Measurements from ENCODE around the gene ZNF514. TPM values are rescaled to one million over a fixed set of nuclear protein-coding genes. Genes with fewer than 3 reads are reported as not detected.

The ZNF514 gene
- polyA plus RNA-seq, 1 donor (not counting 4 experiments of a cell fraction or from before 2014, with no cell fraction given), result 7.9 TPM

- Histone ChIP-seq H3K9ac (ENCODE audit: control insufficient read depth, extremely low read depth, insufficient read depth, low read length) (no peak overlapping the region), H3K4me3 (ENCODE audit: control insufficient read depth in 2 of 3, extremely low read depth in 1 of 3, insufficient read depth in 2 of 3, low read depth in 1 of 3, low read length in 3 of 3) (no peak overlapping the region), H3K4me2 (ENCODE audit: control insufficient read depth, extremely low read depth, insufficient read depth, low read depth, low read length) (no peak overlapping the region), H3K27ac (ENCODE audit: control insufficient read depth, insufficient read depth, low read length) (no peak overlapping the region), H4K20me1 (ENCODE audit: control insufficient read depth, extremely low read depth, insufficient read depth, low read length) (no peaks in the 10 kb centered on the region), H3K27me3 (ENCODE audit: control insufficient read depth, extremely low read depth, insufficient read depth, low read length) (no peaks in the 10 kb centered on the region), H3K4me1 (ENCODE audit: control insufficient read depth, extremely low read depth, insufficient read depth, low read length) (no peaks in the 10 kb centered on the region), H3K36me3 (ENCODE audit: control insufficient read depth in 2 of 2, extremely low read depth in 1 of 2, insufficient read depth in 2 of 2, low read length in 2 of 2) (peaks cover 26 to 30% of the 10 kb centered on the region in 2 experiments), H3K9me3 (ENCODE audit: control insufficient read depth, low read depth, low read length) (no peaks in the 10 kb centered on the region), H3K9me1 (ENCODE audit: control insufficient read depth, extremely low read depth, insufficient read depth, low read length) (no peaks in the 10 kb centered on the region), H3K79me2 (ENCODE audit: control insufficient read depth, insufficient read depth, low read length) (peaks cover 2% of the 10 kb centered on the region), H2AFZ (ENCODE audit: control insufficient read depth, low read length) (no peak overlapping the region)
- TF ChIP-seq, protein P1, sequence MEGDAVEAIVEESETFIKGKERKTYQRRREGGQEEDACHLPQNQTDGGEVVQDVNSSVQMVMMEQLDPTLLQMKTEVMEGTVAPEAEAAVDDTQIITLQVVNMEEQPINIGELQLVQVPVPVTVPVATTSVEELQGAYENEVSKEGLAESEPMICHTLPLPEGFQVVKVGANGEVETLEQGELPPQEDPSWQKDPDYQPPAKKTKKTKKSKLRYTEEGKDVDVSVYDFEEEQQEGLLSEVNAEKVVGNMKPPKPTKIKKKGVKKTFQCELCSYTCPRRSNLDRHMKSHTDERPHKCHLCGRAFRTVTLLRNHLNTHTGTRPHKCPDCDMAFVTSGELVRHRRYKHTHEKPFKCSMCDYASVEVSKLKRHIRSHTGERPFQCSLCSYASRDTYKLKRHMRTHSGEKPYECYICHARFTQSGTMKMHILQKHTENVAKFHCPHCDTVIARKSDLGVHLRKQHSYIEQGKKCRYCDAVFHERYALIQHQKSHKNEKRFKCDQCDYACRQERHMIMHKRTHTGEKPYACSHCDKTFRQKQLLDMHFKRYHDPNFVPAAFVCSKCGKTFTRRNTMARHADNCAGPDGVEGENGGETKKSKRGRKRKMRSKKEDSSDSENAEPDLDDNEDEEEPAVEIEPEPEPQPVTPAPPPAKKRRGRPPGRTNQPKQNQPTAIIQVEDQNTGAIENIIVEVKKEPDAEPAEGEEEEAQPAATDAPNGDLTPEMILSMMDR (optimal IDR thresholded peaks at IDR 0.05 in 1 of 3, IDR thresholded peaks at IDR 0.05 in 1 of 3, conservative IDR thresholded peaks at IDR 0.05 in 1 of 3; ENCODE audit: extremely low read depth in 1 of 3, insufficient read depth in 2 of 3, low read length in 3 of 3), result no peak
- TF ChIP-seq EZH2 (IDR thresholded peaks at IDR 0.05; ENCODE audit: low read length), result no peak
- no peak for DNase-seq (ENCODE audit: low read depth, low spot score)
- dilution Hi-C loops (cut with MboI; ENCODE audit: extremely low pct_ligation_motif_present, low sequenced_read_pairs), result no loop called here
- FAIRE-seq, result no peak
These were observed 49.3 kb downstream of the ZNF514 start for GRCh38 chr2:95110395-95110794.

DNA sequence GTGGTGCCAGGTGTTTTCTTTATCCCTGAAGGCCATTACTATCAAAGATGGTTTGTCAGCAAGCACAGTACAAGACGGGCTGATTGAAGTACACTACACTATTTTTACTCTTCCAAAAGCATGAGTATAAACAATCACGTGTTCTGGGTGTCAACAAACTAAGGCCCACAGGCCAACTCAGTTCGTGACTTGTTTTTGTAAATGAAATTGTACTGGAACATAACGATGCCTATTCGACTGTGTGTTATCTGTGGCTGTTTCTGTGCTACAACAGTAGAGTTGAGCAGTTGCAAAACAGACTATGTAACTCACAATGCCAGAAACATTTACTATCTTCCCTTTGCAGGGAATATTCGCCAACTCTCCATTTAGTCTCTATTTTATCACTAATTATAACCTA is 50.4 kb downstream of the ZNF514 start:
- no peak for FAIRE-seq
- Histone ChIP-seq H3K79me2 (ENCODE audit: control insufficient read depth, insufficient read depth, low read length) (no peaks in the 10 kb centered on the region), H4K20me1 (ENCODE audit: control insufficient read depth, extremely low read depth, insufficient read depth, low read length) (no peaks in the 10 kb centered on the region), H3K9me1 (ENCODE audit: control insufficient read depth, extremely low read depth, insufficient read depth, low read length) (no peaks in the 10 kb centered on the region), H2AFZ (ENCODE audit: control insufficient read depth, low read length) (no peak overlapping the region), H3K27me3 (ENCODE audit: control insufficient read depth, extremely low read depth, insufficient read depth, low read length) (no peaks in the 10 kb centered on the region), H3K4me2 (ENCODE audit: control insufficient read depth, extremely low read depth, insufficient read depth, low read depth, low read length) (no peak overlapping the region), H3K9ac (ENCODE audit: control insufficient read depth, extremely low read depth, insufficient read depth, low read length) (no peak overlapping the region), H3K36me3 (ENCODE audit: control insufficient read depth in 2 of 2, extremely low read depth in 1 of 2, insufficient read depth in 2 of 2, low read length in 2 of 2) (peaks cover 22 to 29% of the 10 kb centered on the region in 2 experiments), H3K27ac (ENCODE audit: control insufficient read depth, insufficient read depth, low read length) (no peak overlapping the region), H3K4me1 (ENCODE audit: control insufficient read depth, extremely low read depth, insufficient read depth, low read length) (no peaks in the 10 kb centered on the region), H3K9me3 (ENCODE audit: control insufficient read depth, low read depth, low read length) (no peaks in the 10 kb centered on the region), H3K4me3 (ENCODE audit: control insufficient read depth in 2 of 3, extremely low read depth in 1 of 3, insufficient read depth in 2 of 3, low read depth in 1 of 3, low read length in 3 of 3) (no peak overlapping the region)
- dilution Hi-C loops (cut with MboI; ENCODE audit: extremely low pct_ligation_motif_present, low sequenced_read_pairs), result no loop called here
- DNase-seq (ENCODE audit: low read depth, low spot score), result no peak
- TF ChIP-seq EZH2 (IDR thresholded peaks at IDR 0.05; ENCODE audit: low read length), result no peak
- TF ChIP-seq, protein P1 (optimal IDR thresholded peaks at IDR 0.05 in 1 of 3, IDR thresholded peaks at IDR 0.05 in 1 of 3, conservative IDR thresholded peaks at IDR 0.05 in 1 of 3; ENCODE audit: extremely low read depth in 1 of 3, insufficient read depth in 2 of 3, low read length in 3 of 3), result no peak

Data from keratinocyte (primary cell).